ENCODE data around the gene PIK3R5. TPM values are rescaled to one million over a fixed set of nuclear protein-coding genes. Genes with fewer than 3 reads are reported as not detected.

The PIK3R5 gene
- total RNA-seq, 1 experiment from 2014 or later = 5.9 TPM

DNA sequence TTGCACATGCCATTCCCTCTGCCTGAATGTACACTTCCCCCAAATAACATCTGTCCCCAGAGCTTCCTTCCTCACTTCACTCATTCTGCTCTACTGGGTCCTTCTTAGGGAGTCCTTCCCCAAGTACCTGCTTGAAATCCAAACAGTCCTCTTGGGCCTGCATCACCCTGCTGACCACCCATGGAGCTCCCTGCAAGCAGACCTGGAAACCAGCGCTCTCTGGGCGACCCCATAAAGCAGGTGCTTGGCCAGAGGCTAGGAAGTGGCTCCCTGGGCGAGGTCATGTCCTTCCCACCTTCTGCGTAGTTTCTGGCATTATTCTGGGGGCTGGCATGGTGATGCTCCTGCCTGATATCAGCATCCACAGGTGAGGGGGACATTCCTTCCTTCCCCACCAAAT is 43.6 kb upstream of the PIK3R5 start:
- ChIA-PET CTCF (no interaction called here), POLR2A (no interaction called here)
- TF ChIP-seq, protein P1, sequence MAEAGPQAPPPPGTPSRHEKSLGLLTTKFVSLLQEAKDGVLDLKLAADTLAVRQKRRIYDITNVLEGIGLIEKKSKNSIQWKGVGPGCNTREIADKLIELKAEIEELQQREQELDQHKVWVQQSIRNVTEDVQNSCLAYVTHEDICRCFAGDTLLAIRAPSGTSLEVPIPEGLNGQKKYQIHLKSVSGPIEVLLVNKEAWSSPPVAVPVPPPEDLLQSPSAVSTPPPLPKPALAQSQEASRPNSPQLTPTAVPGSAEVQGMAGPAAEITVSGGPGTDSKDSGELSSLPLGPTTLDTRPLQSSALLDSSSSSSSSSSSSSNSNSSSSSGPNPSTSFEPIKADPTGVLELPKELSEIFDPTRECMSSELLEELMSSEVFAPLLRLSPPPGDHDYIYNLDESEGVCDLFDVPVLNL (CRISPR knock-in tag; IDR thresholded peaks at IDR 0.05; ENCODE audit: borderline replicate concordance, low read depth) = no peak
- TF ChIP-seq, protein P2, sequence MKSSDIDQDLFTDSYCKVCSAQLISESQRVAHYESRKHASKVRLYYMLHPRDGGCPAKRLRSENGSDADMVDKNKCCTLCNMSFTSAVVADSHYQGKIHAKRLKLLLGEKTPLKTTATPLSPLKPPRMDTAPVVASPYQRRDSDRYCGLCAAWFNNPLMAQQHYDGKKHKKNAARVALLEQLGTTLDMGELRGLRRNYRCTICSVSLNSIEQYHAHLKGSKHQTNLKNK (CRISPR knock-in tag; IDR thresholded peaks at IDR 0.05) = no peak
- TF ChIP-seq GABPB1 (CRISPR knock-in tag; IDR thresholded peaks at IDR 0.05) (no peak), FOXJ3 (CRISPR knock-in tag; IDR thresholded peaks at IDR 0.05; ENCODE audit: borderline replicate concordance) (no peak), JUN (CRISPR knock-in tag; IDR thresholded peaks at IDR 0.05) (no peak), IRF2 (CRISPR knock-in tag; IDR thresholded peaks at IDR 0.05; ENCODE audit: borderline replicate concordance, low read depth) (no peak), GTF2I (CRISPR knock-in tag; conservative IDR thresholded peaks at IDR 0.05) (no peak), NR2C2 (CRISPR knock-in tag; IDR thresholded peaks at IDR 0.05) (no peak), PRRX2 (CRISPR knock-in tag; IDR thresholded peaks at IDR 0.05) (no peak), JAZF1 (CRISPR knock-in tag; IDR thresholded peaks at IDR 0.05) (no peak), SOX15 (CRISPR knock-in tag; IDR thresholded peaks at IDR 0.05) (no peak)
- TF ChIP-seq, protein P3, sequence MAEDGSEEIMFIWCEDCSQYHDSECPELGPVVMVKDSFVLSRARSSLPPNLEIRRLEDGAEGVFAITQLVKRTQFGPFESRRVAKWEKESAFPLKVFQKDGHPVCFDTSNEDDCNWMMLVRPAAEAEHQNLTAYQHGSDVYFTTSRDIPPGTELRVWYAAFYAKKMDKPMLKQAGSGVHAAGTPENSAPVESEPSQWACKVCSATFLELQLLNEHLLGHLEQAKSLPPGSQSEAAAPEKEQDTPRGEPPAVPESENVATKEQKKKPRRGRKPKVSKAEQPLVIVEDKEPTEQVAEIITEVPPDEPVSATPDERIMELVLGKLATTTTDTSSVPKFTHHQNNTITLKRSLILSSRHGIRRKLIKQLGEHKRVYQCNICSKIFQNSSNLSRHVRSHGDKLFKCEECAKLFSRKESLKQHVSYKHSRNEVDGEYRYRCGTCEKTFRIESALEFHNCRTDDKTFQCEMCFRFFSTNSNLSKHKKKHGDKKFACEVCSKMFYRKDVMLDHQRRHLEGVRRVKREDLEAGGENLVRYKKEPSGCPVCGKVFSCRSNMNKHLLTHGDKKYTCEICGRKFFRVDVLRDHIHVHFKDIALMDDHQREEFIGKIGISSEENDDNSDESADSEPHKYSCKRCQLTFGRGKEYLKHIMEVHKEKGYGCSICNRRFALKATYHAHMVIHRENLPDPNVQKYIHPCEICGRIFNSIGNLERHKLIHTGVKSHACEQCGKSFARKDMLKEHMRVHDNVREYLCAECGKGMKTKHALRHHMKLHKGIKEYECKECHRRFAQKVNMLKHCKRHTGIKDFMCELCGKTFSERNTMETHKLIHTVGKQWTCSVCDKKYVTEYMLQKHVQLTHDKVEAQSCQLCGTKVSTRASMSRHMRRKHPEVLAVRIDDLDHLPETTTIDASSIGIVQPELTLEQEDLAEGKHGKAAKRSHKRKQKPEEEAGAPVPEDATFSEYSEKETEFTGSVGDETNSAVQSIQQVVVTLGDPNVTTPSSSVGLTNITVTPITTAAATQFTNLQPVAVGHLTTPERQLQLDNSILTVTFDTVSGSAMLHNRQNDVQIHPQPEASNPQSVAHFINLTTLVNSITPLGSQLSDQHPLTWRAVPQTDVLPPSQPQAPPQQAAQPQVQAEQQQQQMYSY (CRISPR knock-in tag; IDR thresholded peaks at IDR 0.05) = no peak
- TF ChIP-seq, protein P4, sequence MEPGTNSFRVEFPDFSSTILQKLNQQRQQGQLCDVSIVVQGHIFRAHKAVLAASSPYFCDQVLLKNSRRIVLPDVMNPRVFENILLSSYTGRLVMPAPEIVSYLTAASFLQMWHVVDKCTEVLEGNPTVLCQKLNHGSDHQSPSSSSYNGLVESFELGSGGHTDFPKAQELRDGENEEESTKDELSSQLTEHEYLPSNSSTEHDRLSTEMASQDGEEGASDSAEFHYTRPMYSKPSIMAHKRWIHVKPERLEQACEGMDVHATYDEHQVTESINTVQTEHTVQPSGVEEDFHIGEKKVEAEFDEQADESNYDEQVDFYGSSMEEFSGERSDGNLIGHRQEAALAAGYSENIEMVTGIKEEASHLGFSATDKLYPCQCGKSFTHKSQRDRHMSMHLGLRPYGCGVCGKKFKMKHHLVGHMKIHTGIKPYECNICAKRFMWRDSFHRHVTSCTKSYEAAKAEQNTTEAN (CRISPR knock-in tag; IDR thresholded peaks at IDR 0.05) = no peak
- TF ChIP-seq, protein P5, sequence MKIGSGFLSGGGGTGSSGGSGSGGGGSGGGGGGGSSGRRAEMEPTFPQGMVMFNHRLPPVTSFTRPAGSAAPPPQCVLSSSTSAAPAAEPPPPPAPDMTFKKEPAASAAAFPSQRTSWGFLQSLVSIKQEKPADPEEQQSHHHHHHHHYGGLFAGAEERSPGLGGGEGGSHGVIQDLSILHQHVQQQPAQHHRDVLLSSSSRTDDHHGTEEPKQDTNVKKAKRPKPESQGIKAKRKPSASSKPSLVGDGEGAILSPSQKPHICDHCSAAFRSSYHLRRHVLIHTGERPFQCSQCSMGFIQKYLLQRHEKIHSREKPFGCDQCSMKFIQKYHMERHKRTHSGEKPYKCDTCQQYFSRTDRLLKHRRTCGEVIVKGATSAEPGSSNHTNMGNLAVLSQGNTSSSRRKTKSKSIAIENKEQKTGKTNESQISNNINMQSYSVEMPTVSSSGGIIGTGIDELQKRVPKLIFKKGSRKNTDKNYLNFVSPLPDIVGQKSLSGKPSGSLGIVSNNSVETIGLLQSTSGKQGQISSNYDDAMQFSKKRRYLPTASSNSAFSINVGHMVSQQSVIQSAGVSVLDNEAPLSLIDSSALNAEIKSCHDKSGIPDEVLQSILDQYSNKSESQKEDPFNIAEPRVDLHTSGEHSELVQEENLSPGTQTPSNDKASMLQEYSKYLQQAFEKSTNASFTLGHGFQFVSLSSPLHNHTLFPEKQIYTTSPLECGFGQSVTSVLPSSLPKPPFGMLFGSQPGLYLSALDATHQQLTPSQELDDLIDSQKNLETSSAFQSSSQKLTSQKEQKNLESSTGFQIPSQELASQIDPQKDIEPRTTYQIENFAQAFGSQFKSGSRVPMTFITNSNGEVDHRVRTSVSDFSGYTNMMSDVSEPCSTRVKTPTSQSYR (CRISPR knock-in tag; IDR thresholded peaks at IDR 0.05) = no peak
- TF ChIP-seq, protein P6, sequence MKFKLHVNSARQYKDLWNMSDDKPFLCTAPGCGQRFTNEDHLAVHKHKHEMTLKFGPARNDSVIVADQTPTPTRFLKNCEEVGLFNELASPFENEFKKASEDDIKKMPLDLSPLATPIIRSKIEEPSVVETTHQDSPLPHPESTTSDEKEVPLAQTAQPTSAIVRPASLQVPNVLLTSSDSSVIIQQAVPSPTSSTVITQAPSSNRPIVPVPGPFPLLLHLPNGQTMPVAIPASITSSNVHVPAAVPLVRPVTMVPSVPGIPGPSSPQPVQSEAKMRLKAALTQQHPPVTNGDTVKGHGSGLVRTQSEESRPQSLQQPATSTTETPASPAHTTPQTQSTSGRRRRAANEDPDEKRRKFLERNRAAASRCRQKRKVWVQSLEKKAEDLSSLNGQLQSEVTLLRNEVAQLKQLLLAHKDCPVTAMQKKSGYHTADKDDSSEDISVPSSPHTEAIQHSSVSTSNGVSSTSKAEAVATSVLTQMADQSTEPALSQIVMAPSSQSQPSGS (CRISPR knock-in tag; IDR thresholded peaks at IDR 0.05; ENCODE audit: borderline replicate concordance, low read depth) = no peak
- TF ChIP-seq, protein P7, sequence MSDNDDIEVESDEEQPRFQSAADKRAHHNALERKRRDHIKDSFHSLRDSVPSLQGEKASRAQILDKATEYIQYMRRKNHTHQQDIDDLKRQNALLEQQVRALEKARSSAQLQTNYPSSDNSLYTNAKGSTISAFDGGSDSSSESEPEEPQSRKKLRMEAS (CRISPR knock-in tag; IDR thresholded peaks at IDR 0.05) = no peak
- TF ChIP-seq, protein P8, sequence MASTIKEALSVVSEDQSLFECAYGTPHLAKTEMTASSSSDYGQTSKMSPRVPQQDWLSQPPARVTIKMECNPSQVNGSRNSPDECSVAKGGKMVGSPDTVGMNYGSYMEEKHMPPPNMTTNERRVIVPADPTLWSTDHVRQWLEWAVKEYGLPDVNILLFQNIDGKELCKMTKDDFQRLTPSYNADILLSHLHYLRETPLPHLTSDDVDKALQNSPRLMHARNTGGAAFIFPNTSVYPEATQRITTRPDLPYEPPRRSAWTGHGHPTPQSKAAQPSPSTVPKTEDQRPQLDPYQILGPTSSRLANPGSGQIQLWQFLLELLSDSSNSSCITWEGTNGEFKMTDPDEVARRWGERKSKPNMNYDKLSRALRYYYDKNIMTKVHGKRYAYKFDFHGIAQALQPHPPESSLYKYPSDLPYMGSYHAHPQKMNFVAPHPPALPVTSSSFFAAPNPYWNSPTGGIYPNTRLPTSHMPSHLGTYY (CRISPR knock-in tag; IDR thresholded peaks at IDR 0.05) = no peak
- no peak overlapping the region for H3K4me3 Mint-ChIP-seq
- ATAC-seq (no peak), DNase-seq (ENCODE audit: low spot score) (no peak)
- H3K9me3 Mint-ChIP-seq = no peaks in the 10 kb centered on the region
- H3K36me3 Mint-ChIP-seq = no peaks in the 10 kb centered on the region; the same call in 1 of the 2 replicates
- H3K27me3 Mint-ChIP-seq (ENCODE audit: low read depth) = peaks cover 90% of the 10 kb centered on the region
- no peak overlapping the region for H3K27ac Mint-ChIP-seq
- peaks cover 19% of the 10 kb centered on the region for H3K4me1 Mint-ChIP-seq

Data from WTC11 (cell line).